Measurements from ENCODE around the gene CDHR3.

CDHR3 gene

GRCh38 chr7:105931179-105931578, 31.9 kb upstream of the CDHR3 start:
- H3K9me3 ChIP-seq (ENCODE audit: insufficient read depth, low read length): no peaks in the 10 kb centered on the region
- H3K9me2 ChIP-seq (replicated peaks; ENCODE audit: insufficient read depth, low read length): no peaks in the 10 kb centered on the region
- H3K9ac ChIP-seq (ENCODE audit: low read length): no peak overlapping the region
- H3K27ac ChIP-seq (ENCODE audit: low read depth, low read length): no peak overlapping the region
- no peaks in the 10 kb centered on the region for H3K79me2 ChIP-seq (ENCODE audit: insufficient read depth, low read length)
- no peak overlapping the region for H3K4me3 ChIP-seq (ENCODE audit: insufficient read depth, low read length, poor library complexity, severe bottlenecking)
- H3K27me3 ChIP-seq (ENCODE audit: low read length): no peaks in the 10 kb centered on the region
- H3K4me2 ChIP-seq (ENCODE audit: low read depth, low read length, poor library complexity, severe bottlenecking): no peak overlapping the region
- H4K20me1 ChIP-seq (ENCODE audit: low read depth, low read length): no peaks in the 10 kb centered on the region
- H3F3A ChIP-seq (ENCODE audit: insufficient read depth): no peaks in the 10 kb centered on the region
- no peaks in the 10 kb centered on the region for H3K36me3 ChIP-seq (ENCODE audit: low read length)
- TF ChIP-seq EZH2phosphoT487 (conservative IDR thresholded peaks at IDR 0.05; ENCODE audit: low read length) (no peak), CTCF (IDR thresholded peaks at IDR 0.05; ENCODE audit: insufficient read depth, low read length, poor library complexity, severe bottlenecking) (no peak)
- no peak overlapping the region for H2AFZ ChIP-seq (ENCODE audit: low read depth, low read length, severe bottlenecking)

GRCh38 chr7:105932835-105933477, 30.1 kb upstream of the CDHR3 start:
- no peaks in the 10 kb centered on the region for H3K36me3 ChIP-seq (ENCODE audit: low read length)
- H3K9ac ChIP-seq (ENCODE audit: low read length): no peak overlapping the region
- H4K20me1 ChIP-seq (ENCODE audit: low read depth, low read length): no peaks in the 10 kb centered on the region
- TF ChIP-seq CTCF (IDR thresholded peaks at IDR 0.05; ENCODE audit: insufficient read depth, low read length, poor library complexity, severe bottlenecking): no peak
- H3K4me2 ChIP-seq (ENCODE audit: low read depth, low read length, poor library complexity, severe bottlenecking): no peak overlapping the region
- H3K9me3 ChIP-seq (ENCODE audit: insufficient read depth, low read length): no peaks in the 10 kb centered on the region
- no peaks in the 10 kb centered on the region for H3K27me3 ChIP-seq (ENCODE audit: low read length)
- no peak overlapping the region for H2AFZ ChIP-seq (ENCODE audit: low read depth, low read length, severe bottlenecking)
- H3K9me2 ChIP-seq (replicated peaks; ENCODE audit: insufficient read depth, low read length): no peaks in the 10 kb centered on the region
- H3F3A ChIP-seq (ENCODE audit: insufficient read depth): no peaks in the 10 kb centered on the region
- H3K79me2 ChIP-seq (ENCODE audit: insufficient read depth, low read length): no peaks in the 10 kb centered on the region
- no peak overlapping the region for H3K4me3 ChIP-seq (ENCODE audit: insufficient read depth, low read length, poor library complexity, severe bottlenecking)
- no peak overlapping the region for H3K27ac ChIP-seq (ENCODE audit: low read depth, low read length)

DNA sequence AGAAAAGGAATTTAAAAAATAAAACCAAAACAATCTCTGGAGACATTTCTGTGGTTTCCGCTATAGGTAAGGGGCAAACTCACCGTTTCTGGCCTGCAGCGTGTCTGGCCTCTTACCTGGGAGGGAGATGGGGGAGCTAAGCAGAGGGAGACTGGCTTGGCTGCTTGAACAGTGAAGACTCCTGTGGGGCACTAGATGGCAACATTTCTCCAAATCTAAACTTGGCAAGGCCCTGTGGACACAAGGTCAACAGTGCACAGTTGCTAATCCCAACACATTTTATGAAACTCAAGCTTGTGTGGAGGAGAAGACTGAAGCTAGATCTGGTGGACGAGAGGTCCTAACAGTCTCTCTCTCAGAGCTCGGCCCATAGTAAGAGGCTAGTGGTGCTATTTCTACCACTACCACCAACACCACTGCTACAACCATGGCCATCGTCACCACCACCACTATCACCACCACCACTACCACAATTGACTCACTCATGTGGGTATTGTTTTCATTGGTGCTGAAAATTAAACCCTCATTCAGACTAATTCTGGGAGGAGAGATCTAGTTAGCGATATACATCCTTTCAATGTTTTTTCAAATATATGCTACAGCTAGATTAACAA, 28.4 kb upstream of the CDHR3 start:
- Histone ChIP-seq H3F3A (ENCODE audit: insufficient read depth) (no peaks in the 10 kb centered on the region), H2AFZ (ENCODE audit: low read depth, low read length, severe bottlenecking) (no peak overlapping the region), H3K9me3 (ENCODE audit: insufficient read depth, low read length) (no peaks in the 10 kb centered on the region), H3K4me2 (ENCODE audit: low read depth, low read length, poor library complexity, severe bottlenecking) (no peak overlapping the region), H4K20me1 (ENCODE audit: low read depth, low read length) (no peaks in the 10 kb centered on the region), H3K36me3 (ENCODE audit: low read length) (no peaks in the 10 kb centered on the region), H3K27me3 (ENCODE audit: low read length) (no peaks in the 10 kb centered on the region), H3K4me3 (ENCODE audit: insufficient read depth, low read length, poor library complexity, severe bottlenecking) (no peak overlapping the region), H3K9me2 (replicated peaks; ENCODE audit: insufficient read depth, low read length) (no peaks in the 10 kb centered on the region), H3K27ac (ENCODE audit: low read depth, low read length) (no peak overlapping the region), H3K79me2 (ENCODE audit: insufficient read depth, low read length) (no peaks in the 10 kb centered on the region), H3K9ac (ENCODE audit: low read length) (no peak overlapping the region)
- no peak for TF ChIP-seq EZH2phosphoT487 (conservative IDR thresholded peaks at IDR 0.05; ENCODE audit: low read length)
- TF ChIP-seq CTCF (IDR thresholded peaks at IDR 0.05; ENCODE audit: insufficient read depth, low read length, poor library complexity, severe bottlenecking): peak; percentile 42

Data from SU-DHL-6 (cell line).